ENCODE measurements around the gene GEMIN8.

GEMIN8 gene

DNA sequence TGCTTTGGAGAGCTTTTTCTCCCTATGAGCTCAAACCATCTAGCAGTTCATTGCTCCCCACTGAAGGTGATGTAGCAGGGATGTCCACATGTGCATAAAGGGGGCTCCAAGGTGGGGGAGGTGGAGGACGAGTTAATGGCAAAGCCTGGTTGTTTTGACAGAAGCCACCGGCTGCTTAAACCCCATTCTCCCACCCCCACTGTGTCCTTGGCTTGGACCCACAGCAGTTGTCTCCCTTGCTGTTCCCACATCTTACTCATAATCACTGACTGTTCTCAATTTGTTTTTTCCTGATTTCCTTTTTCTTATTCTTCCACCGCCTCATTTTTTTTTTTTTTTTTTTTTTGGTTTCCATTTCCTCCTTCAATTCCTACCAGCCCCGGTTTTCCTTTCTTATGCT lies 72.7 kb downstream of the GEMIN8 start:
- DNase-seq: peak in 1 of 10 donors; percentile 80
- intact Hi-C loops (cut with DNase I): no loop called here

All from posterior cingulate gyrus (tissue), 11 donors.